ENCODE results near the gene NEUROG1.

GRCh38 chr5:135545099-135545498 lies 9.3 kb upstream of the NEUROG1 start:
- no peak for TF ChIP-seq POLR2A (IDR thresholded peaks at IDR 0.05)
- TF ChIP-seq CTCF (IDR thresholded peaks at IDR 0.05) = no peak

Data from thyroid gland (tissue), 4 donors.